NCI-H1930 (cell line): Measurements from ENCODE around the gene IMPDH1.

Experiments
- DNase-seq, 2 experiments: peaks; one replicate each; lab custom pipeline; 2025; lab: John Stamatoyannopoulos, UW

IMPDH1 gene

DNA sequence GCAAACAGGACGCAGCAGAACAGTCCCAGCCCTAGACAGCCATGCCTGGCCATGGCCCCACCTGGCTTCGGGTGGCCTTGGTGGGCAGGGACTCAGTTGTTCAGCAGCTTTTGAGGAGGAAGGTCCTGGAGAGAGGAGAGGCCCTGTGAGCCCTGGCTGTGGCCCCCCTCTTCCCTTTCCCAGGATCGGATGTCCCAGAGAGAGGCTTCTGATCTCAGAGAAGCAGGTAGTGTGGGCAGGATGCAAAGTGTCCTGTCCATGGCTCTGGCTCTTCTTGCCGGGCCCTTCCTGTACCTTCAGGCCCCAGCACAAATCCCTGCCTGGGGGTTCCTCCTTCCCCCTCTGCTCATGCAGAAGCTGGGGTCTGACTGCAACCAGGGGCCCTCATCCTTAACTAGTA lies 49.8 kb downstream of the IMPDH1 start:
- DNase-seq, result no peak

DNA sequence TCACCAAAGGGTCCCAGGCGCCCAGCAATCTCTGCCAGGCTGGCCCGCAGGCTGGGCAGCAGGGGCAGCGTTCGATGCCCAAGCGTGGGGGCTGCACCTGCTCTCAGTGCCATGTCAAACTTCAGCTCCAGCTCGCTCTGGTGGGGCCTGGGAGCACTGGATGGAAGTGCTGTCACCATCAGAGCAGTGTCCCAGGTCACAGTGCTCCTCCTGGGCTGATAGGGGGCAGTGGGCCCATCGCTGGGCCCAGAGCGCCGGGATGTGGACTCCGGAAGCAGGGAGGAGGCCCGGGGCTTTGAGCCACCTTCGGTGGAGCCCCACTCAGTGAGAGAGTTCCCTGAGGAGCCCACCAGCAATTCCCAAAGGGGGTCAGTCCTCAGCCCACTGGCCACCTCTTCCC lies 50.4 kb downstream of the IMPDH1 start:
- DNase-seq, result no peak

DNA sequence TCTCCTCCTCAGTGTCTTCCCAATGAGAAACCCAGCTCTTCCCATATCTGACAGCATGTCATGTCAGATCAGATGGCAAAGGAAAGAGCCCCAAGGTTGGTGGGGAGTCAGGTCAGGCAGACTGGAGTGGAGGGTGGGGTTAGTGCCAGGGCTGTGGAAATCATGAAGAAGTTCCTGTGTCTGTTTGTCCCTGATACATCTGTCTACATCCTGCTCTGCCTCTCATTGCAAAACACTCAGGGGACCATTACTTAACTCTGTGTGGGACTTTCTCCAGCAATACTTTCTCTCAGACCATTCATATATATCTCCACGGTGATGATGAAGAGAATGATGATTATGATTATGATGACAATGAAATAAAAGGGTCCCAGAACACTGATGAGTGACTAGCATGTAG lies 51.5 kb downstream of the IMPDH1 start:
- DNase-seq, result no peak

DNA sequence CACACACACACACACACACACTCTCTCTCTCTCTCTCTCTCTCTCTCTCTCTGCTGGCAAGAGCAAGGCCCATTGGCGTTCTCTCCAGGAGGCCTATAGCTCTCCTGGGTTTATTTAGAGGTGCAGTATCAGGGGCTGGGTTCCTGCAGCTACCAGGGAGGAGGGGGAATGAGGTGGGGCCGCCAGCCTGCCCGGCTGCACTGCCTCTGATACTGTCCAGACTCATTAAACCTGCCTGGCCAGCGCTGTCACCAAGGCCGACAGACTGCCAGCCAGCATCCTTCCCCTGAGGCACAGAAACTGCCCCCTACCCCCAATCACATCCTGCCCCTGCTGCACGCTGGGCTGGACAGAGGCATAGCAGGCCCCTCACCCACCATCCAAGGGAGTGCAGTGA lies 52.6 kb downstream of the IMPDH1 start:
- DNase-seq, result no peak

DNA sequence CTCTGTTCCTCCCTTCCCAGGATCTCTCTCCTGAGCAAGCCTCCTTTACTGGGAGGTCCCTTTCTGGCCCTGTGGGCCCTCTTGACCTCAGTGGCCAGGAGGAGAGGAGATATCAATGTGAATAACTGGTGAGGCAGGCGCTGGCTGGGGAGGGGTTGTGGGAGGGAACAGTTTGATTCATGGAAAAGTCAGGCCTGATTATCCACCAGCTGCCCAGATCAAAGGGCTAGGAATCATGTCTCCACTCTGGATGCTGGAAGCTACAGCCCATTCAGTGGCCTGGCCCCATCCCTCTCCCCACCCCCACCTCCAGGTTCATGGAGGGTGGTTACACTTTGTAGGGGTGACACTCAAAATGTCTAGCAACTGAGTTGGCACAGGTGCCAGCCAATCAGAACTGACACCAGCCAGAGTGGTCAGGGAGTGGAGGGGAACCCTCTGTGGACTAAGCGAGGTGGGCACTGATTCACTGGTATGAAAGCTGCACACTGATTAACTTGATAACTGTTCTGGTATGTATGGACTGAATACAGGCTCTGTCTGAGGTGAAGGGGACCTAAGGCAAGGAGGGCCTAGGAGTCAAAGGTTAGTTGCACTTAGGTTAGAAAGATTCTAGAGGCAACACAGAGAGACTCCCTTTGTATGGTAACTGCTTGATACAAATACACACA lies 53.1 kb downstream of the IMPDH1 start:
- DNase-seq, result no peak

DNA sequence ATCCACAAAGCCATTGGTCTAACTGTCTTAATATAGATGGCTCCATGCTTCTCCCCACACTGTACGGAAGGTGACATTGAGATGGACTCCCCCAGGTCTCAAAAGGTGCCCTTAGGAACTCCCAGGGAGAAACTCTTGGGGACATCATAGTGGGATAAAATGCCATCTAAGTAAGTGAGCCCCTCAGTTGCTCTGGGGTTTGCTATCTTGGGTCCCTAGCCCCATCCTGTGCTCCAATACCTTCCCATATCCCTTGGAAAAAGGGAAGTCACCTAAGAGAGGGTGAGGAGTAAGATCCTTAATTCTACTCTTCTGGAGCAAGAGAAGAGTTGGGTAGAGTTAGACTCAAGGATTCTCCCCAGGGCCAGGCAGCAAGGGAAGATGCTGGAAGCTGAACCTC lies 56.2 kb downstream of the IMPDH1 start:
- no peak for DNase-seq

DNA sequence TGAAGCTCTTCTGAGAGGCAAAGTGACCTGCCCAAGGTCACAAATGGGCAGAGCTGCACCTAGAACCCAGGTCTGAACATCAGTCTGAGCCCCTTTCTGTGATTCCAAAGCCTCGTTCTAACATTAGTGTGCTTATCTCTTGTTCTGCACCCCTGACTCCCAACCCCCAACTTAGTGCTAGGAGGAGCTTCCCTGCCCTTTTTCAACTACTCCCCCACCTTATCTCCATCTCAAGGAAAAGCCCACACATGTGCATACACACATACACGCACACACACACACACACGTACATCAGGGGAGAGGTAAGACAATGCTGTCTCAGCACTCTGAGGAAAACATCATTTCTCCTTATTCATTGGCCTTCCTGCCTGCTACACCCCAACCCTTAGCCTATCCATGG lies 56.6 kb downstream of the IMPDH1 start:
- no peak for DNase-seq

DNA sequence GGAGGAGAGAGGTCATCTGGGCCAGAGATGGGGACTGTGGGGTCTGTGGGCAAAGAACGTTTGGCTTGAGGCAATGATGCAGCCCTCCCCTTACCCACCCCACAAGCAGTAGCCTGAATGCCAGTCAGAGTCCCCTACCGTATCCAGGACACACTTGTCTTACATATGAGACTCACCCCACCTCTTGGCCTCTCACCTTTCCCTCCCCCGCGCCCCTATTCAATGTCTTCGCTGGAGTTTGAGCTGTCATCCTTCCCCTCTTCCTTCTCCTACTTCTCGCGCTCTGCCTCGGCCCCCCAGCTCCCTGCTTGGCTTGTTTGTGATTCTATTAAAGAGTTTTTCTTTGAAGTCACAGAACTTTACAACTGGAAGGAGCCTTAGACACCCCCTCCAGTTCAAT lies 57.1 kb downstream of the IMPDH1 start:
- no peak for DNase-seq

DNA sequence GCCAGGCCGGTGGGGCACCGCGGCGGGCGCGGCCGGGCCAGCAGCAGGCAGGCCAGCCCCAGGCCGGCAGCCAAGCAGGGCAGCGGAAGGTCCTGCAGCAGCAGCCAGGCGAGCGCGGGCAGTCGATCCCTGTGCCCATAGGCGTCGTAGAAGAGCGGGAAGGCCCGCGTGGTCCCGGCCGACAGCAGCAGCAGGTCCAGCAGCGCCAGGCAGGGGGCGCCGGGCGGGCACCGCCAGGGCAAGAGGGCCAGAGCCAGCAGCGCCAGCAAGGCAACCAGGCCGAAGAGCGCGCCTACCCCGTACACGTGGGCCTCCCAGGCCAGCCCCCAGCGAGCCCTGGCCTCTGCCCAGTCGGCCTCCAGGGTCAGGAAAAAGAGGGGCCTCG lies 57.6 kb downstream of the IMPDH1 start:
- no peak for DNase-seq

DNA sequence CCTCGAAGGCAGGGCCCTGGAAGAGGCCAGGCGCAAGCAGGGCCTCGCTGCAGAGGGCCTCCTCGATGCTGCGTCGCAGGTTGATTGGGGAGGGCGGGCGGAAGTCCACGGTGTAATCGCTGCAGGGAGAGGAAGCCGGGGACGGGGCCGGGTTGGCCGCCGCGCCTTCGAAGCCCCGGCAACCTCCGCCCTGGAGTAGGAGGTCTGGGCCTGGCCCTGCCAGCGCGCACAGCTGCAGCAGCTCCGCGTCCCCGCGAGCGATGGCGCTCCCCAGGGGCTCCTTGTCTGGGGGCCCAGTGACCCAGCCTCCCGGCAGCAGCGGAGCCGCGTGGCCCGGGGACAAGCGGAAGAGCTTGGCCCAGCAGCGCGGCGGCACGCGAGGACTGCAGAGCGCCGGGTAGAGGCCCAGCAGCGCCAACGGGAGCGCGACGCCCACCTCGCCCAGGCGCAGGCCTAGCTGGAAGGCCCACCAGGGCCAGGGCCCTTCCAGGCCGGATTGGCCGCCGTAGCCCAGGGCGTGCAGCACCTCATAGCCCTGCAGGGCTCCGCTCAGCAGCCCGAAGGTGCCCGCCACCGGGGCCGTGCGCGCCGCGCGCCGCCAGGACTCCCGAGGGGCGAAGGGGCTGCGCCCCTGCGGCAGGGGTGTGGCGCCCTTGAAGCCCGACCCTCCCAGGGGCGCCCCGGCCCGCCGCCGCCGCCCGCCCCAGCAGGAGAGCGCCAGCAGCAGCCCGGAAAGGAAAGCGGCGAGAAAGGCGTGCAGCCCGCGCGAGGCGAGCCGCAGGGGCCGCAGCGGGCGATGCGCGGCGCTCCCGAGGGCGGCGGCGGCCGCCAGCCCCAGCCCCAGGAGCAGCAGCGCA lies 58.3 kb downstream of the IMPDH1 start:
- no peak for DNase-seq

DNA sequence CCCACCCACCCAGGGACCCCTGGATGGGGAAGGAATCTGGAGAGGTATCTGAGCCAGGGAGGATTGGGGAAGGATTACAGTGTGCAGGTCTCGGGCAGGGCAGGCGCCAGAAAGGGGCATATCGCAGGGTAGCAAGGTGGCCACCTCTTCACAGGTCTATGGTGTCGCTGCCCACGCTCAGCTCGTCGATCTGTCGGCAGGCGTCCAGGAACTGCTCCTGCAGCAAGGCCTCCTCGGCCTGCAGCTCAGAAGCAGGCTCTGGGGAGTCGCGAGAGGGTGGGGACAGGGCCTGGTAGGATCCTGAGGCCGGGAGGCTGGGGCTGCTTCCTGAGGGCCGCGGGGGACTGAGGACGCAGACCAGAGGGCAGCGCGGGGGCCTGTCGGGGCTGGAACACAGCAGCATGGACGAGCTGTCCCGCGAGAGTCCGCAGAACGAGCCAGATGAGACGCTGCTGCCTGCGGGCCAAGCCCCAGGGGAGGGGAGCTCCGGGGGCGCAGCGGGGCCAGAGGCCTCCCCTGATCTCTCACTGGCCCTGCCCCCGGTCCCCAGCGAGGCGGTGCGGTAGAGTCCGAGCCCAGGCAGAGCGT lies 59.0 kb downstream of the IMPDH1 start:
- no peak for DNase-seq

DNA sequence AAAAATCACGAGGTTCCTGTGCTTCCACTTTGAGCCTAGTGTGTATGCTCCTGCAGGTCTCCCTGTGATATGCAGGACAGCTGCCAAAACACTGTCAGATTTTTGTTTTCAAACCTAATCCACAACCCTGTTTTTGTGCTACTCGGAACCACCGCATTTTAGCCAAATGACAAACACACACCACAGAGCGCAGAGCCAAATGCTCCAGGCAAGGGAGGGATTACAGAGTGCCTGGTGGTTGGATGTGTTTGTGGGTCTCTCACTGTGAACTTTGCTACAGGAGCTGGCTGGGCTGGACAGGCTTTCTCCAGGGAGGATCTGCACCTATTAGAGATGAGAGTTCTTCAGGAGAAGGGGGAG lies 60.3 kb downstream of the IMPDH1 start:
- DNase-seq, result no peak

DNA sequence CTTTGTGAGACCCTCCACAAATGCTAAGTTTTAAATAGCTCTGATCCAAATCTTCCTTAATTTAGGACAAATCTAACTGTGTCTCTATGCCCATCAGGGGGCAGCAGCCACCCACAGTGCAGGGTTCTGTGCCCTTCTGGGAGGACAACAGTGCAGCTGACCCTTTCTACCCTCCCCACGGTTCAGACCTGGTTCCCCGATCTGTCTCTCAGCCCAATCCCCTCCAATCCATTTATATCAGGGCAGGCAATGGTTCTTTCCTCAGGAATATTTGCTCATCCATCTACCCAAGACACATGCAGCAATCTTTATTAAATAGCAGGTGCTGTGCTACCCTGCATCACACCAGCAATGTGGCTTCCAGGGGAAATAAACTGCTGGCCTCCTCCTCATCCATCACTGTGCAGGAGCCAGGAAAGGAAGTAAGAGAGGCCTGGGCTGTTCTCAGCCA lies 62.1 kb downstream of the IMPDH1 start:
- DNase-seq, result peak in 1 of 2 experiments; percentile 49

DNA sequence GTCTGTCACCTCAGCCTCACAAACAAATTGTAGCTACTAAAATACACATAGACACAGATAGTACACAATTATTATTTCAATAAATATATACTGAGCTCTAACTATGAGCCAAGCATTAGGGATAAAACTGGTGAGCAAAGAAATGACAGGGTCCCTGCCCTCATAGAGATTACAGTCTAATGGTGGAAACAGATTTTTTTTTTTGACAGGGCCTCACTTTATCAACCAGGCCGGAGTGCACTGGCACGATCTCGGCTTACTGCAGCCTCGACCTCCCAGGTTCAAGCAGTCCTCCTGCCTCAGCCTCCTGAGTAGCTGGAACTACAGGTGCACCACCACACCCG lies 65.4 kb downstream of the IMPDH1 start:
- no peak for DNase-seq

DNA sequence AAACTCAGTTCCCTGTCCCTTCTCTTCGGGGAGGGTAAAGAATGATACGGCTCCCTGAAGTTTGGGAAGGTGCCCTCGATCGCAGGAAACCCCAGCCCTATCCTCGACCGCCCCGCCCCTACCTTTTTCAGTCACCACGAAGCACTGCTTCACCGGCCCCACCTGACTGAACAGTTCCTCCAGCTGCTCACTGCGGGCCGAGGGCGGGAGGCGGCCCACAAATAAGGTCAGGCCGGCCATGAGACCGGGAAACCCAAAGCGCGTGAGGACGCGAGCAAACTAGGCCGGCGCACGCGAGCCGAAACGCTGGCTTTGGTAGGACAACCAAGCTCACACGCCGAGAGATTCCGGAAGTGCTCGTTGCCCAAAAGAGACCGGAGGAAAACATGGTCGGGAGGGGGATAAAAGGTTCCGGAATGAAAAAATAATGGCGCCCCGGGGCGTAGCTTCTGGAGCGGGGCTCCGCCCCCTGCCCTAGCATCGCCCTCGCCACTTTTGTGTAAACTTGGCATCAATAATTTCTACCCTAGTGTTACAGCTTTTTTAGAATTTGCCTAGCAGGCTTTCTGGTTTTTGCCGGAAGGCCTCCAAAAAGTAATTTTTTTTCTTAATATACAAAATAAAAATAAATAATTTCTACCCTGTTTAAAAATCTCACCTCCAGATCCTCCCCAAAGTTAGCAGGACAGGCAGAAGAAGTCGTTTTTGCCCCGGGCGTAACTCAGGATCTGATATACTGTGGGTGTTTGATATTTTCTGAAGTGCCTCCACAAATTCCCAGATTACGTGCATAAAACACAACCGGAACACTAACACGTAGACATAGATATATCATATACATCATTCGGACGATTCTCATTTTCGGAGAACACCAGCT lies 66.0 kb downstream of the IMPDH1 start, which contains the start of gene RBM28:
Gene RBM28 (minus strand): TSS at position 355 of the 877 bp plus-strand sequence. CDS start 115 bp downstream, at position 240.
- peak; percentile 86 to 91 for DNase-seq
